ENCODE measurements around the gene MAMDC2. TPM values are rescaled to one million over a fixed set of nuclear protein-coding genes. Genes with fewer than 3 reads are reported as not detected.

MAMDC2 gene
- total RNA-seq, 2 donors from 2014 or later: 28.8 to 32.5 TPM

- Histone ChIP-seq H3K4me1 (peaks cover 0 to 44% of the 10 kb centered on the region in 2 donors), H3K9me3 (no peaks in the 10 kb centered on the region), H3K4me3 (no peak overlapping the region), H3K27me3 (no peaks in the 10 kb centered on the region), H3K27ac (peak overlapping the region; percentile 26 to 61), H3K36me3 (peaks cover 19% of the 10 kb centered on the region)
- no peak for TF ChIP-seq CTCF (IDR thresholded peaks at IDR 0.05)
- DNase-seq (ENCODE audit: low spot score): no peak
Measured at GRCh38 chr9:70263421-70263820, 219.8 kb downstream of the MAMDC2 start.

Other genes with a start within 250 kb of the MAMDC2 start
- gene CFAP95, start 223.0 kb upstream of the MAMDC2 start, total RNA-seq: not detected
- gene SMC5, start 215.1 kb downstream of the MAMDC2 start, total RNA-seq: 10 to 100 TPM; 11.4 to 15.0 TPM